ENCODE data around the gene TLK1.

DNA sequence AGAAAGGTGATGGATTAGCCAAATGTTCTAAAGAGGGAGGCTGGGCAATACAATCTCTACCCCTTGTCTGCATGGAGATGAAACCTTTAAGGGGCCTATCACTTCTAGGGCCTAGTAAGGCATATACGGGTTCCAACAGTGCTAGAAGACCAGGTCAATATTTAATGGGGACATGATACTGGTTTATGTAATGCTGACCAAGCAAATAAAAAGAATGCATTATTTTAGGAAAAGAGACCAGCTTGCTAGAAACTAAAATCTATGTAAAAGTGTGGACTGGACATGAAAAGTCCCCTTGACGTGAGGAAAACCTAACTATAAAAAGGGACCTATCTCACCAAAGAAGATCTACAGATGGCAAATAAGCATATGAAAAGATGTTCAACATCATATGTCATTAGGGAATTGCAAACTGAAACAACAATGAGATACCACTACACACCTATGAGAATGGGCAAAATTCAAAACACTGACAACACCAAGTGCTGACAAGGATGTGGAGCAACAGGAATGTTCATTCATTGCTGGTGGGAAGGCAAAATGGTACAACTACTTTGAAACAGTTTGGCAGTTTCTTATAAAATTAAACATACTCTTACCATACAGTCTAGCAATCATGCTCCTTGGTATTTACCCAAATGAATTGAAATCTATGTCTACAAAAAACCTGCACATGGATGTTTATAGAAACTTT is 45.9 kb upstream of the TLK1 start:
- TF ChIP-seq, protein P1, sequence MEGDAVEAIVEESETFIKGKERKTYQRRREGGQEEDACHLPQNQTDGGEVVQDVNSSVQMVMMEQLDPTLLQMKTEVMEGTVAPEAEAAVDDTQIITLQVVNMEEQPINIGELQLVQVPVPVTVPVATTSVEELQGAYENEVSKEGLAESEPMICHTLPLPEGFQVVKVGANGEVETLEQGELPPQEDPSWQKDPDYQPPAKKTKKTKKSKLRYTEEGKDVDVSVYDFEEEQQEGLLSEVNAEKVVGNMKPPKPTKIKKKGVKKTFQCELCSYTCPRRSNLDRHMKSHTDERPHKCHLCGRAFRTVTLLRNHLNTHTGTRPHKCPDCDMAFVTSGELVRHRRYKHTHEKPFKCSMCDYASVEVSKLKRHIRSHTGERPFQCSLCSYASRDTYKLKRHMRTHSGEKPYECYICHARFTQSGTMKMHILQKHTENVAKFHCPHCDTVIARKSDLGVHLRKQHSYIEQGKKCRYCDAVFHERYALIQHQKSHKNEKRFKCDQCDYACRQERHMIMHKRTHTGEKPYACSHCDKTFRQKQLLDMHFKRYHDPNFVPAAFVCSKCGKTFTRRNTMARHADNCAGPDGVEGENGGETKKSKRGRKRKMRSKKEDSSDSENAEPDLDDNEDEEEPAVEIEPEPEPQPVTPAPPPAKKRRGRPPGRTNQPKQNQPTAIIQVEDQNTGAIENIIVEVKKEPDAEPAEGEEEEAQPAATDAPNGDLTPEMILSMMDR (conservative IDR thresholded peaks at IDR 0.05) = no peak
- no peak for TF ChIP-seq ZFX (IDR thresholded peaks at IDR 0.05)

Measured in C4-2B (cell line).